Panc1 (cell line): Measurements from ENCODE around the gene ATP11B.

ENCODE experiments used
- CTCF ChIP-seq: fragments of 450-650 bp; IDR thresholded peaks from 2 replicates; pipeline ENCODE4 v1.5.1; 2017; ENCODE audit warnings: mild to moderate bottlenecking
- POLR2AphosphoS5 ChIP-seq: IDR thresholded peaks from 2 replicates; pipeline ENCODE4 v1.6.1; 2012; ENCODE audit warnings: mild to moderate bottlenecking, low read depth, low read length, moderate library complexity
- REST ChIP-seq, 2 experiments: IDR thresholded peaks; 2 replicates each; pipeline ENCODE4 v1.6.1; 2011 to 2012; ENCODE audit warnings: low read depth in 2 of 2, control low read depth in 1 of 2, low read length in 1 of 2, mild to moderate bottlenecking in 1 of 2, moderate library complexity in 1 of 2; ENCODE audit not compliant: insufficient read depth in 1 of 2

GRCh38 chr3:182790612-182791011 is 2.7 kb upstream of the ATP11B start:
- TF ChIP-seq CTCF (no peak), POLR2AphosphoS5 (no peak), REST (IDR thresholded peaks at IDR 0.05; ENCODE audit: insufficient read depth in 1 of 2, low read depth in 2 of 2, low read length in 1 of 2) (no peak)
